B cell (primary cell): ENCODE data around the gene RAMAC. TPM values are rescaled to one million over a fixed set of nuclear protein-coding genes. Genes with fewer than 3 reads are reported as not detected.

ENCODE experiments used
- ATAC-seq: fragments of 200-7000 bp; cut with Tn5 transposase; one replicate; pipeline ENCODE4 v1.10.0; 2021; ENCODE audit warnings: low read depth, mild to moderate bottlenecking, moderate number of reproducible peaks, moderate library complexity
- CTCF ChIA-PET: fragments of 350-600 bp; sonication (Branson Sonifier 250); formaldehyde crosslinking; loops from one replicate; lab custom pipeline; 2021; ENCODE audit warnings: antibody characterized with exemption, inconsistent platforms; lab: Charles Lee
- POLR2A ChIA-PET: fragments of 350-600 bp; sonication (Branson Sonifier 250); formaldehyde crosslinking; loops from one replicate; lab custom pipeline; 2021; ENCODE audit warnings: antibody characterized with exemption; lab: Charles Lee
- DNase-seq: peaks from one replicate; pipeline ENCODE4 v3.0.0; 2013
- H2AFZ ChIP-seq: 2 replicates; pipeline ENCODE4 v1.6.1; 2012; ENCODE audit warnings: mild to moderate bottlenecking, low read depth, low read length; ENCODE audit not compliant: insufficient read depth, poor library complexity, severe bottlenecking
- H3K27ac ChIP-seq, 2 donors: 1 replicate in 1 of 2; 2 replicates in 1 of 2; pipeline ENCODE4 v1.5.1; 2012 to 2013; ENCODE audit warnings: low read length in 2 of 2, mild to moderate bottlenecking in 2 of 2, moderate library complexity in 1 of 2
- H3K27me3 ChIP-seq, 4 experiments: fragments of 200-600 bp in 1 of 4; sonication (generic) in 1 of 4; replicated peaks in 1 of 4; 1 replicate in 2 of 4; 2 replicates in 2 of 4; pipeline versions ENCODE4 v1.6.1 to v1.7.0; 2013 to 2016; ENCODE audit warnings: low read length in 3 of 4, mild to moderate bottlenecking in 2 of 4, mixed read lengths in 1 of 4, moderate library complexity in 1 of 4; ENCODE audit not compliant: insufficient read depth in 4 of 4, control insufficient read depth in 3 of 4; ENCODE audit errors: control extremely low read depth in 1 of 4
- H3K36me3 ChIP-seq, 2 experiments: replicated peaks in 1 of 2; 1 replicate in 1 of 2; 2 replicates in 1 of 2; pipeline versions ENCODE4 v1.6.1 to v1.7.1; 2013; ENCODE audit warnings: low read length in 1 of 2; ENCODE audit not compliant: insufficient read depth in 2 of 2, control insufficient read depth in 1 of 2; ENCODE audit errors: control extremely low read depth in 1 of 2, extremely low read depth in 1 of 2
- H3K4me1 ChIP-seq, 2 donors: fragments of 200-600 bp in 1 of 2; sonication (generic) in 1 of 2; 1 replicate in 1 of 2; 2 replicates in 1 of 2; pipeline versions ENCODE4 v1.5.1 to v1.6.1; 2013 to 2017; ENCODE audit warnings: low read length in 2 of 2; ENCODE audit not compliant: control insufficient read depth in 2 of 2, insufficient read depth in 2 of 2
- H3K4me2 ChIP-seq: replicated peaks from 2 replicates; pipeline ENCODE3; 2012; ENCODE audit warnings: mild to moderate bottlenecking, low read depth, low read length; ENCODE audit not compliant: poor library complexity, severe bottlenecking
- H3K4me3 ChIP-seq, 5 experiments: fragments of 200-600 bp in 1 of 5; sonication (generic) in 1 of 5; 1 replicate in 3 of 5; 2 replicates in 2 of 5; pipeline versions ENCODE4 v1.5.1 to v1.7.0; 2011 to 2016; ENCODE audit warnings: low read length in 4 of 5, mild to moderate bottlenecking in 4 of 5, low read depth in 2 of 5, control low read depth in 1 of 5, moderate library complexity in 1 of 5; ENCODE audit not compliant: insufficient read depth in 1 of 5; ENCODE audit errors: control extremely low read depth in 1 of 5, extremely low read depth in 1 of 5
- H3K79me2 ChIP-seq: fragments of 200-600 bp; sonication (generic); one replicate; pipeline ENCODE4 v1.6.0; 2016; ENCODE audit warnings: low read length; ENCODE audit not compliant: control insufficient read depth, insufficient read depth
- H3K9ac ChIP-seq: fragments of 200-600 bp; sonication (generic); 2 replicates; pipeline ENCODE4 v1.6.1; 2017; ENCODE audit warnings: mild to moderate bottlenecking, low read length, moderate library complexity
- H3K9me3 ChIP-seq, 3 donors: one replicate each; pipeline versions ENCODE4 v1.6.1 to v1.7.1; 2013; ENCODE audit warnings: low read length in 2 of 3; ENCODE audit not compliant: control insufficient read depth in 2 of 3, insufficient read depth in 1 of 3; ENCODE audit errors: control extremely low read depth in 1 of 3
- H4K20me1 ChIP-seq: 2 replicates; pipeline ENCODE4 v1.6.0; 2012; ENCODE audit warnings: mild to moderate bottlenecking, low read length; ENCODE audit not compliant: insufficient read depth, control insufficient read depth, poor library complexity, severe bottlenecking
- H3K27ac Mint-ChIP-seq: one replicate; pipeline ENCODE4 v1.8.0; 2021; ENCODE audit warnings: mixed read lengths
- H3K27me3 Mint-ChIP-seq: one replicate; pipeline ENCODE4 v1.8.0; 2021; ENCODE audit warnings: mixed read lengths
- H3K4me1 Mint-ChIP-seq: one replicate; pipeline ENCODE4 v1.8.0; 2021; ENCODE audit warnings: mixed read lengths
- H3K4me3 Mint-ChIP-seq: one replicate; pipeline ENCODE4 v1.8.0; 2021; ENCODE audit warnings: mixed read lengths
- H3K9me3 Mint-ChIP-seq: one replicate; pipeline ENCODE4 v1.8.0; 2022; ENCODE audit warnings: mixed read lengths; ENCODE audit not compliant: insufficient read depth
- CTCF ChIP-seq: fragments of 200-600 bp; IDR thresholded peaks from one replicate; pipeline ENCODE4 v1.8.0; 2022; ENCODE audit warnings: antibody characterized with exemption, mild to moderate bottlenecking
- EZH2 ChIP-seq: IDR thresholded peaks from 2 replicates; pipeline ENCODE4 v1.6.1; 2012; ENCODE audit warnings: borderline replicate concordance, low read depth, mild to moderate bottlenecking, moderate library complexity, low read length; ENCODE audit not compliant: insufficient read depth, poor library complexity, severe bottlenecking
- WGBS: methylation state at CpG from one replicate; pipeline ENCODE4 v1.1.5; 2013; ENCODE audit warnings: missing lambda C conversion rate; ENCODE audit not compliant: insufficient coverage; 5-methylcytosine and 5-hydroxymethylcytosine counted together
- intact Hi-C: fragments of 100-400 bp; cut with micrococcal nuclease; formaldehyde crosslinking; loops from one replicate; pipeline ENCODE4 v1.10.0; 2022
- polyA plus RNA-seq: library from polyadenylated mRNA; depleted of rRNA; stranded (reverse); fragments of >200 nt; gene quantifications from 2 replicates; pipeline ENCODE4 v1.2.3, GENCODE V29; 2012
- total RNA-seq, 2 donors: library from RNA; stranded (reverse); fragments of 120-200 nt in 1 of 2; gene quantifications; 1 replicate in 1 of 2; 2 replicates in 1 of 2; pipeline versions ENCODE4 v1.2.3 to v1.2.4, GENCODE V29; 2013 to 2022

RAMAC gene
- total and polyA plus RNA-seq, 2 donors (not counting 1 experiment from before 2014, with no cell fraction given) = 7.7 to 20.2 TPM

GRCh38 chr15:82950295-82950694 lies 35.7 kb upstream of the RAMAC start:
- H3K27me3 ChIP-seq = peaks cover 0 to 5% (median 5%) of the 10 kb centered on the region in 4 experiments
- Mint-ChIP-seq H3K9me3 (no peaks in the 10 kb centered on the region), H3K4me3 (no peak overlapping the region), H3K27ac (no peak overlapping the region), H3K4me1 (peaks cover 12% of the 10 kb centered on the region), H3K27me3 (peaks cover 22% of the 10 kb centered on the region)
- no CpG with 5 or more reads among the region's 5 CpGs for WGBS
- no peaks in the 10 kb centered on the region for H3K9me3 ChIP-seq
- no peak overlapping the region for H2AFZ ChIP-seq
- H3K4me2 ChIP-seq = peak overlapping the region; percentile 84
- no peak overlapping the region for H3K9ac ChIP-seq
- POLR2A ChIA-PET = interaction anchor here (0.6 kb wide), 1 partner anchor 207 kb away, joined by 4 read pairs; no protein-coding TSS in a partner anchor
- no peaks in the 10 kb centered on the region for H3K79me2 ChIP-seq
- CTCF ChIA-PET = no interaction called here
- no peak for TF ChIP-seq EZH2
- no peak for TF ChIP-seq CTCF
- H3K4me3 ChIP-seq = no peak overlapping the region
- ATAC-seq (no peak), DNase-seq (no peak)
- no peaks in the 10 kb centered on the region for H4K20me1 ChIP-seq
- no peak overlapping the region for H3K27ac ChIP-seq
- intact Hi-C loops = no loop called here
- H3K36me3 ChIP-seq = no peaks in the 10 kb centered on the region
- peaks cover 22 to 27% of the 10 kb centered on the region in 2 donors for H3K4me1 ChIP-seq

GRCh38 chr15:82950746-82951370 lies 35.2 kb upstream of the RAMAC start:
- no peaks in the 10 kb centered on the region for H3K36me3 ChIP-seq
- Mint-ChIP-seq H3K4me3 (no peak overlapping the region), H3K4me1 (peaks cover 12% of the 10 kb centered on the region), H3K9me3 (no peaks in the 10 kb centered on the region), H3K27me3 (peaks cover 22% of the 10 kb centered on the region), H3K27ac (no peak overlapping the region)
- WGBS = 46% methylated on average over 3 of the region's 6 CpGs
- H3K9me3 ChIP-seq = no peaks in the 10 kb centered on the region
- H3K79me2 ChIP-seq = no peaks in the 10 kb centered on the region
- H4K20me1 ChIP-seq = no peaks in the 10 kb centered on the region
- intact Hi-C loops = no loop called here
- peak overlapping the region in 1 of 5 experiments; percentile 15 for H3K4me3 ChIP-seq
- peak overlapping the region; percentile 2 for H3K9ac ChIP-seq
- H3K27me3 ChIP-seq = peaks cover 0 to 5% (median 5%) of the 10 kb centered on the region in 4 experiments
- peak; percentile 23 for DNase-seq
- ATAC-seq = no peak
- peaks cover 22 to 27% of the 10 kb centered on the region in 2 donors for H3K4me1 ChIP-seq
- H3K4me2 ChIP-seq = peak overlapping the region; percentile 84
- no peak overlapping the region for H3K27ac ChIP-seq
- ChIA-PET POLR2A (no interaction called here), CTCF (no interaction called here)
- no peak overlapping the region for H2AFZ ChIP-seq
- no peak for TF ChIP-seq CTCF
- TF ChIP-seq EZH2 = no peak
